GM23248 (cell line): Measurements from ENCODE around the gene ENO2. TPM values are rescaled to one million over a fixed set of nuclear protein-coding genes. Genes with fewer than 3 reads are reported as not detected.

ENCODE experiments used
- DNase-seq: peaks from one replicate; pipeline ENCODE4 v3.0.0-alpha.2; 2015
- H2AFZ ChIP-seq: fragments of 200-600 bp; sonication (generic); 2 replicates; pipeline ENCODE4 v1.6.1; 2016; ENCODE audit warnings: antibody characterized with exemption
- H3F3A ChIP-seq: fragments of 200-600 bp; sonication (generic); 2 replicates; pipeline ENCODE4 v1.6.1; 2016; ENCODE audit warnings: mild to moderate bottlenecking, antibody characterized with exemption, mixed run types; ENCODE audit not compliant: insufficient read depth
- H3K27ac ChIP-seq: fragments of 200-600 bp; sonication (generic); 2 replicates; pipeline ENCODE4 v1.5.1; 2016; ENCODE audit warnings: mild to moderate bottlenecking
- H3K27me3 ChIP-seq: fragments of 200-600 bp; sonication (generic); replicated peaks from 2 replicates; pipeline ENCODE4 v1.6.1; 2016; ENCODE audit warnings: mild to moderate bottlenecking; ENCODE audit not compliant: insufficient read depth
- H3K36me3 ChIP-seq: fragments of 200-600 bp; sonication (generic); 2 replicates; pipeline ENCODE4 v1.6.1; 2016; ENCODE audit warnings: low read depth, mild to moderate bottlenecking
- H3K4me1 ChIP-seq: fragments of 200-600 bp; sonication (generic); 2 replicates; pipeline ENCODE4 v1.6.1; 2016; ENCODE audit warnings: mild to moderate bottlenecking; ENCODE audit not compliant: insufficient read depth
- H3K4me2 ChIP-seq: fragments of 200-600 bp; sonication (generic); one replicate; pipeline ENCODE4 v1.6.1; 2016; ENCODE audit warnings: mild to moderate bottlenecking; ENCODE audit not compliant: unreplicated experiment
- H3K4me3 ChIP-seq: fragments of 200-600 bp; sonication (generic); 2 replicates; pipeline ENCODE4 v1.5.1; 2016; ENCODE audit warnings: mild to moderate bottlenecking
- H3K79me2 ChIP-seq: fragments of 200-600 bp; sonication (generic); 2 replicates; pipeline ENCODE4 v1.6.1; 2016; ENCODE audit warnings: mild to moderate bottlenecking; ENCODE audit not compliant: insufficient read depth
- H3K9ac ChIP-seq: fragments of 200-600 bp; sonication (generic); 2 replicates; pipeline ENCODE4 v1.6.1; 2016; ENCODE audit warnings: mild to moderate bottlenecking
- H3K9me2 ChIP-seq: fragments of 200-600 bp; sonication (generic); 2 replicates; pipeline ENCODE4 v1.6.1; 2016; ENCODE audit warnings: mixed run types, mild to moderate bottlenecking, moderate library complexity; ENCODE audit not compliant: insufficient read depth
- H3K9me3 ChIP-seq: fragments of 200-600 bp; sonication (generic); one replicate; pipeline ENCODE4 v1.6.1; 2017; ENCODE audit warnings: low read depth
- H4K20me1 ChIP-seq: fragments of 200-600 bp; sonication (generic); 2 replicates; pipeline ENCODE4 v1.6.0; 2016; ENCODE audit not compliant: insufficient read depth
- EZH2 ChIP-seq: fragments of 200-600 bp; sonication (generic); IDR thresholded peaks from 2 replicates; pipeline ENCODE4 v1.6.1; 2018; ENCODE audit warnings: antibody characterized with exemption, mild to moderate bottlenecking; ENCODE audit not compliant: insufficient read depth, poor library complexity, severe bottlenecking
- EZH2phosphoT487 ChIP-seq: fragments of 200-600 bp; sonication (generic); IDR thresholded peaks from 2 replicates; pipeline ENCODE4 v1.6.1; 2018; ENCODE audit warnings: antibody characterized with exemption, moderate library complexity, mild to moderate bottlenecking, low read depth; ENCODE audit not compliant: insufficient read depth
- WGBS, 2 experiments: methylation state at CpG; one replicate each; pipeline ENCODE4 v1.1.6; 2015 to 2017; ENCODE audit warnings: low lambda C conversion rate in 2 of 2, low coverage in 1 of 2; ENCODE audit errors: missing lambda C conversion rate in 2 of 2; 5-methylcytosine and 5-hydroxymethylcytosine counted together
- in situ Hi-C: fragments of 300-500 bp; cut with MboI; formaldehyde crosslinking; loops from 2 replicates; pipeline ENCODE4 v1.15.0; 2020
- polyA plus RNA-seq: library from polyadenylated mRNA; unstranded; fragments of >200 nt; fragmentation: Nextera tagmentation; extraction: Ambion mirVana; gene quantifications from 2 replicates; pipeline ENCODE4 v1.2.1, GENCODE V29; 2016
- total RNA-seq: library from RNA; depleted of rRNA; stranded (reverse); fragments of >200 nt; shearing (Covaris generic); gene quantifications from 2 replicates; pipeline ENCODE4 v1.2.3, GENCODE V29; 2014

Gene ENO2
- total and polyA plus RNA-seq, 2 experiments from 2014 or later: 10.1 to 34.2 TPM

- Histone ChIP-seq H3K4me2 (no peak overlapping the region), H3K36me3 (no peaks in the 10 kb centered on the region), H3K79me2 (no peaks in the 10 kb centered on the region), H4K20me1 (no peaks in the 10 kb centered on the region), H3K9me3 (no peaks in the 10 kb centered on the region), H3K9ac (no peak overlapping the region), H3K27ac (no peak overlapping the region), H3F3A (no peaks in the 10 kb centered on the region), H3K9me2 (no peaks in the 10 kb centered on the region), H3K27me3 (no peaks in the 10 kb centered on the region), H2AFZ (no peak overlapping the region), H3K4me1 (no peaks in the 10 kb centered on the region), H3K4me3 (no peak overlapping the region)
- 91% methylated on average over 15 of the region's 15 CpGs for WGBS, 2 experiments
- in situ Hi-C loops: no loop called here
- TF ChIP-seq EZH2 (no peak), EZH2phosphoT487 (no peak)
- DNase-seq: no peak
These were observed 38.6 kb downstream of the ENO2 start for GRCh38 chr12:6952863-6953441.

GRCh38 chr12:6953442-6954315, 39.3 kb downstream of the ENO2 start:
- no peak overlapping the region for H2AFZ ChIP-seq

GRCh38 chr12:6954316-6955107, 40.1 kb downstream of the ENO2 start:
- H3K9ac ChIP-seq: no peak overlapping the region
- no peaks in the 10 kb centered on the region for H3F3A ChIP-seq
- H3K4me1 ChIP-seq: no peaks in the 10 kb centered on the region
- no peaks in the 10 kb centered on the region for H3K36me3 ChIP-seq
- H3K27ac ChIP-seq: no peak overlapping the region
- no peak overlapping the region for H3K4me2 ChIP-seq
- in situ Hi-C loops: no loop called here
- no peak overlapping the region for H3K4me3 ChIP-seq
- H3K79me2 ChIP-seq: no peaks in the 10 kb centered on the region
- H3K27me3 ChIP-seq: no peaks in the 10 kb centered on the region
- 80 to 84% methylated on average over 21 of the region's 21 CpGs for WGBS, 2 experiments
- H4K20me1 ChIP-seq: no peaks in the 10 kb centered on the region
- H2AFZ ChIP-seq: no peak overlapping the region
- no peak for DNase-seq
- no peaks in the 10 kb centered on the region for H3K9me2 ChIP-seq
- no peaks in the 10 kb centered on the region for H3K9me3 ChIP-seq
- TF ChIP-seq EZH2 (no peak), EZH2phosphoT487 (no peak)

More at GRCh38 chr12:6953442-6954315, 39.3 kb downstream of the ENO2 start:
- TF ChIP-seq EZH2phosphoT487 (no peak), EZH2 (no peak)
- H4K20me1 ChIP-seq: no peaks in the 10 kb centered on the region
- H3K4me2 ChIP-seq: no peak overlapping the region
- WGBS, 2 experiments: 70 to 72% methylated on average over 17 to 24 of the region's 24 CpGs
- H3K4me3 ChIP-seq: no peak overlapping the region
- no peak overlapping the region for H3K27ac ChIP-seq
- H3K9me3 ChIP-seq: no peaks in the 10 kb centered on the region
- no peaks in the 10 kb centered on the region for H3K79me2 ChIP-seq
- H3K9me2 ChIP-seq: no peaks in the 10 kb centered on the region
- H3K27me3 ChIP-seq: no peaks in the 10 kb centered on the region
- in situ Hi-C loops: no loop called here
- H3F3A ChIP-seq: no peaks in the 10 kb centered on the region
- no peak for DNase-seq
- H3K4me1 ChIP-seq: no peaks in the 10 kb centered on the region
- no peak overlapping the region for H3K9ac ChIP-seq
- no peaks in the 10 kb centered on the region for H3K36me3 ChIP-seq

GRCh38 chr12:6955108-6956020, 41.0 kb downstream of the ENO2 start:
- H3K4me1 ChIP-seq: no peaks in the 10 kb centered on the region
- H3K79me2 ChIP-seq: no peaks in the 10 kb centered on the region
- no peak for TF ChIP-seq EZH2
- no peak for TF ChIP-seq EZH2phosphoT487
- H3K9ac ChIP-seq: no peak overlapping the region
- H4K20me1 ChIP-seq: no peaks in the 10 kb centered on the region
- no peaks in the 10 kb centered on the region for H3F3A ChIP-seq
- H3K27ac ChIP-seq: no peak overlapping the region
- no peak overlapping the region for H3K4me3 ChIP-seq
- in situ Hi-C loops: no loop called here
- H3K27me3 ChIP-seq: no peaks in the 10 kb centered on the region
- DNase-seq: no peak
- H3K36me3 ChIP-seq: no peaks in the 10 kb centered on the region
- 77 to 83% methylated on average over 11 to 22 of the region's 22 CpGs for WGBS, 2 experiments
- H2AFZ ChIP-seq: no peak overlapping the region
- H3K9me2 ChIP-seq: no peaks in the 10 kb centered on the region
- H3K9me3 ChIP-seq: no peaks in the 10 kb centered on the region
- no peak overlapping the region for H3K4me2 ChIP-seq
